EH (cell line): Measurements from ENCODE around the gene STEAP4.

Experiments
- DNase-seq: peaks from one replicate; pipeline ENCODE4 v3.0.0-alpha.2; 2015; ENCODE audit warnings: low read depth

STEAP4 gene

DNA sequence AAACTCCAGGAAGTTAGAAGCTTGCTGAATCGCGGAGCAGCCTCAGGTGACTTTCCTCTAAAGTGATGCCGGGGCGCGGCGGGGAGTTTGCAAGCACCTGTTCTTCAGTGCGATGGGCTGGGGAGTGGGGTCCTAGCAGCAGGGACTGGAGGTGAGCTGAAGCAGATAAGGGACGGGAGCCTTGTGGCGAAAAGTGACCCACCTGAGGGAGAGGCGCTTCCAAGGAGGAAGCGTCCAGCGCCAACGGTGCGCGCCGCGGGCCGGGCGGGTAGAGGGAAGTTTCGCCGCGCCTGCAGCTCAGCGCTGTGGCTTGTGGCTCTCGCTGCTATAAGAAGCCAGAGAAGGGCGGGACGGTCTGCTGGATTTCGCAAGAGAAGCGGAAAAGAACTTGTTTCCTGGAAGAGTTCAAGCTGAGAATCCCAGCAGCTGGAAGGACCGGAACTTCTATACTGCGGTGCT lies at the start of gene STEAP4:
TSS of gene STEAP4 (minus strand) at position 305 of the 459 bp plus-strand sequence. CDS start 22,625 bp downstream, outside the sequence.
- DNase-seq = peak; percentile 6

DNA sequence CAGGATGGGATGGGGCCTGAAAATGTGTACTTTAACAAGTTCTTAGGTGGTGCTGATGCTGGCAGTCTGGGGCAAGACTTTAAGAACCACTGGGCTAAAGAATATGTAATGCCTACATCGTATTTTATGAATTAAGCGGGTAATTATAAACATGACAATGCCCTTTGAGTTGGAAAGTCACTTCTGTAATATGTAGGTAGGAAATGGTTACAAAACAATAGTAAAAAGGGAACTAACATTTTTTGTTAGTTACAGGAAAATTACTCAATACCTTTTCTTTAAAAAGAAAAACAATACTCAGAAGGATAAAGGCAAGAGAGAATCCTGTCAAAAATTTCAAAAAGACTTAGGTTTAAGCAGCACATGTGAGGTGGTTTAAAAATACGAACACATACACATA lies 48.3 kb upstream of the STEAP4 start:
- DNase-seq = no peak

DNA sequence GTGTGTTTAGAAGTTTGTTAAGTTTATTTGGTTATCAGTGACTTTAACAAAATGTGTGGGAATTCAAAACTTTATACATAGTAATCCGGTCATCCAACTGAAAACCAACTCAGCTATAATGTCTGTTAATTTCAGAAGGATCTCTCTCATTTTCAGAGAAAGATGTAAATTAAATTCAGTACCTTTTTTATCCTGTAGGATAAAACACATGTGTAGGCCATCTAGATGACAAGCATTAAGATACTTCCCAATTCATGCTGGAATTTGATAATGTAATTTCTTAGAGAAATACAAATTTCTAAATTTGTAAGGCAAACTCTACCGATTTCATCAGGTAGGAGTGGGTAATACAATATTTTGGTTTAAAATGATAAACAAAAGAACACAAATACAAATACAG lies 43.4 kb upstream of the STEAP4 start:
- DNase-seq = no peak

DNA sequence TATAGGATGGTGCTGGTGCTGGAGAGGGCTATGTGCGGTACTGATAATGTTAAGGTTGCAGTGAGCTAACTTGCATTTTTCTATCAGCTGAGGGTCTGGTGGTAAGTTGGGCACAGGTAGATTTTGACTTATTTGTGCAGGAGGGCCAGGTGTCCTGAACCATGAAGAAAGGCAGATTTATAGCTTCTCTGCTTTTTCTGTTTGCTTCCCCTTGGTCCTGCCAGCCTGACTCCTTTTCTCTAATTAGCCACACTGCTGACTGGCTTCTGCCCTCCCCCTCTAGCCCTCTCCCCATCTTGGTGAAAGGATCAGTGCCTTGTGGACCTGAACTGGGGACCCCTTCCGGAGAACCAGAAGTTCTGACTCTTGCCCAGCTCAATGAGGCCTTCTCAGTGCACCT lies 40.8 kb upstream of the STEAP4 start:
- DNase-seq = no peak

- DNase-seq = no peak
These were observed 40.4 kb upstream of the STEAP4 start for GRCh38 chr7:88347090-88347489.

GRCh38 chr7:88346357-88346756 lies 39.7 kb upstream of the STEAP4 start:
- DNase-seq = no peak

GRCh38 chr7:88344956-88345832 lies 38.5 kb upstream of the STEAP4 start:
- DNase-seq = peak; percentile 10

GRCh38 chr7:88344271-88344670 lies 37.6 kb upstream of the STEAP4 start:
- no peak for DNase-seq

- no peak for DNase-seq
These were observed 32.7 kb upstream of the STEAP4 start for GRCh38 chr7:88339195-88339922.

- DNase-seq = no peak
These were observed 31.8 kb upstream of the STEAP4 start for GRCh38 chr7:88338503-88338902.

- DNase-seq = peak; percentile 32
These were observed 30.9 kb upstream of the STEAP4 start for GRCh38 chr7:88337572-88337971.

DNA sequence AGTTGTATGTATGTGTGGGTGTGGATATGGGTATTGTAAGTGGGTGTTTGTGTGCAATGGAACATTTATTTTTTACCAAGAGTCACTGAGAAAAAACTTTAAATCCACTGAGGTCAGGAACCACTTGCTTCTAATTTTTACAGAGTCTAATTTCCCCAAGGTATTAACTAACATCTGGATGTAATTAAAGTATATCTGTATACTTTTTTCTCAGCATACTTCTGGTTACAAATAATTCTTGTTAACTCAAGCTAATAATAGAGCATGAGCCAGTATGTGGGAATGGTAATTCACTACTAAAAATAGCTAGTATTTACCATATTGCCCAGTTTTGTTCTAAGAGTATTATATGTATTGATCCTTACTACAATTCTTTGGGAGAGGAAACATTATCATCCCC lies 24.6 kb upstream of the STEAP4 start:
- DNase-seq = no peak

DNA sequence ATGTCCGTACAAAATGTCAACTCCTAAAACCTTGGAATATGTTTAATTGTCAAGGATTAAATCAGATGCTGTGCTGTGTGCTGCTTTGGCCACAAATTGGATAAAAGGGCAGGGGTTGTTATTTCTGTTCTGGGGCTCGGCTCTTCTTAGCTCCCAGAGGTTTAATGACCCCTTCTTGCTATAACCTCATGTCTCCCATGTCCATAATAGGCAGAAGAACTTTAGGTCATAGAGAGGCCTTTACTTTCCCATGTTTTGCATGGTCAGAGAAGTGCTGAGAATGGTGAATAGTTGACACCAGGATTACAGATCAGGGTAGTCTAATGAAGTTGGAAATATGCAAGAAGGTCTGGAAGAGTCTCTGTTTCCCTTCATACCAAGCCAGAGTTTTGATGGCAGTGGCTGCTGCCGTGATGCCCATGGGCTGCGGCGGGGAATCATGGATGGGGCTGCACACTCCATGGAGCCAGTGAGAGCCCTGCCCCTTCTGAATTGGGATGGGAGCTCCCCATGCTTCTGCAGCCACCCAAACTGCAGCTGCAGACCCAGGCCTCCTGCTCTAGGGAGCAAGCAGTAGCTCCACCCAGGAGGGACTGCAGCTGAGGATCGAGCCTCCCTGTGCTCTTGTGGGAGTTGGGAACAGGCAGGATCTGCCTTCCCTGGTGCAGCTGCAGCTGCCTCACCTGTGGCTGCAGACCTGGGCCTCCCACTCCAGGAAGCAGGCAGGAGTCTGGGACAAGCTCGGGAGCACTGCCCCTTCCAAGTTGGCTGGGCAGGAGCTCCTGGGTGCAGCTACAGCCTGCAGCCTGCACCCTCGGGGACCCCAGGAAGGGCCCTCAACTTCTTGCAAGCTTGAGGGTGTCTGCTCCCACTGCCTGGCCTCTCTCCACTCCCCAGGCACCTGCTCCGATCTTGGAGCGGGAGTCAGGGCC lies 23.1 kb upstream of the STEAP4 start:
- DNase-seq = no peak

DNA sequence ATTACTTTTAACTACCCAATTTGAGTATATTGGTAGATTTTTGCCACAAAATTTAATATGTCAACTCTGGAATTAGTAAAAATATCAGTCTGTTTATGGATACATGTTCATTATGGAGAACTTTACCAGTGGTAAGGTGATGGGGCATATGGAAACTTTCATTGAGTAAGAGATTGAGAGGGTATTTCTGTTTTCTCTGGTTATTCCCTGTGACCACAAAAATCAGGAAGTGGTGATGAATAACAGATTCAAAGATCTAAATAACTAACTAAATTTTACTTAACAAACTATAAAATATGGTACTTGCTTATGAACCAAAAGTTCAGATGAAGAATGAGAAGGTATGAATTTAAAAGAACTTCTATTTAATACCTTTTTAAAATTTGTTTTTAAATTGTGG lies 22.1 kb upstream of the STEAP4 start:
- DNase-seq = no peak

DNA sequence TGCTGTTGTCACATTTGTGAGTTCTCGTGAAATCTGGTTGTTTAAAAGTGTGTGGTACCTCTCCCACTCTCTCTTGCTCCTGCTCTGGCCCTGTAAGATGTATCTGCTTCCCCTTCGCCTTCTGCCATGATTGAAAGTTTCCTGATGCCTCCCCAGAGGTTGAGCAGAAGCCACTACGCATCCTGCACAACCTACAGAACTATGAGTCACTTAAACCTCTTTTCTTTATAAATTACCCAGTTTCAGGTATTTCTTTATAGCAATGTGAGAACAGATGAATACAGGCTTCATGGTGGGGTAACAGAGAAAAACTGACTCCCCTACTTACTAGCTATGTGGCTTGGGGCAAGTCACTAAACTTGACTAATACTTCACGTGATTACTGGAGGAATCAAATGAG lies 18.0 kb upstream of the STEAP4 start:
- DNase-seq = no peak

- no peak for DNase-seq
These were observed 15.5 kb upstream of the STEAP4 start for GRCh38 chr7:88322151-88322550.

DNA sequence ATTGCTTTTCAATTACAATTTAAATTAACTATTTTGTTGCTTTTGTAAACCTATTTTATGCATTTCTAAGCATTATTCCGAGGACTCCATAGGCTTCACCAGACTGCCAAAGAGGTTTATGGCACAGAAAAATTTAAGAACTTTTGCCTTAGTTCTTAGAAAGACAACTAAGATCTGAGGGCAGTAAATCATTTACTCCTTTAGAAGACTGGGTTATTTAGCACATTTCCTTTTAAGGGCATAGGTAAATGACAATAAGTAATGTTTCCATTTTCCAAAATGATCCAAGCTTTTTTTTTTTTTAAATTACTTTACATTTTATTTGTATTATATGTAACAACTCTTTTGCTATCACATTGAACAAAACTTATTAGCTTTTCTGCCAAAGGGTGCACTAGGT lies 15.0 kb upstream of the STEAP4 start:
- DNase-seq = no peak

GRCh38 chr7:88318196-88318595 lies 11.5 kb upstream of the STEAP4 start:
- DNase-seq = no peak

GRCh38 chr7:88317422-88317821 lies 10.7 kb upstream of the STEAP4 start:
- DNase-seq = no peak

GRCh38 chr7:88316456-88316855 lies 9.8 kb upstream of the STEAP4 start:
- no peak for DNase-seq

GRCh38 chr7:88315522-88315921 lies 8.8 kb upstream of the STEAP4 start:
- DNase-seq = no peak

DNA sequence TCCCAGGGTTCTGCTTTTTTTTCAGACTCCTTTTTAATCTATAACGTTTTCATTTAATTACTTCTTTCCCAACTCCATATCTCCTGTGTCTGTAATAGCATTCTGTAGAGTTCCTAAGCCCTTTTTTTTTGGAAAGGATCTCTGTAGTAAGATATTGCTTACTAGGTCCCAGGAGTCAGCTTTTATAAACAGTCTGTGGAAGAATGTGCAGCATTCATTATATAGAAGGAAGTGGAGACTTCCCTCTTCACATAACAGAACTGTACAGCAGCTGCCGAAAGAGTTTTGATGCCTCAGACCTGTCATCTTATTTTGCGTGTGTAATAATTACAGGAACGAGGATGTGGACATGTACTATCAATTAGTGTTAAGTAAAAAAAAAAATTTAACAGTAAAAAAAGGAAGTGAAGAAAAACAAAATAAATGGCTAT lies 7.4 kb upstream of the STEAP4 start:
- DNase-seq = no peak
